HG02870 (cell line): ENCODE measurements around the gene ZDHHC14.
"Not testable (repeated sequence)": the region's sequence is repeated elsewhere in the genome, so short reads cannot be mapped to it uniquely, and the experiment has no call there.

Experiments
- ATAC-seq: cut with Tn5 transposase; IDR thresholded peaks from one replicate; pipeline ENCODE4 v1.9.1; 2021; ENCODE audit warnings: mild to moderate bottlenecking, moderate library complexity; ENCODE audit not compliant: unreplicated experiment

ZDHHC14 gene

DNA sequence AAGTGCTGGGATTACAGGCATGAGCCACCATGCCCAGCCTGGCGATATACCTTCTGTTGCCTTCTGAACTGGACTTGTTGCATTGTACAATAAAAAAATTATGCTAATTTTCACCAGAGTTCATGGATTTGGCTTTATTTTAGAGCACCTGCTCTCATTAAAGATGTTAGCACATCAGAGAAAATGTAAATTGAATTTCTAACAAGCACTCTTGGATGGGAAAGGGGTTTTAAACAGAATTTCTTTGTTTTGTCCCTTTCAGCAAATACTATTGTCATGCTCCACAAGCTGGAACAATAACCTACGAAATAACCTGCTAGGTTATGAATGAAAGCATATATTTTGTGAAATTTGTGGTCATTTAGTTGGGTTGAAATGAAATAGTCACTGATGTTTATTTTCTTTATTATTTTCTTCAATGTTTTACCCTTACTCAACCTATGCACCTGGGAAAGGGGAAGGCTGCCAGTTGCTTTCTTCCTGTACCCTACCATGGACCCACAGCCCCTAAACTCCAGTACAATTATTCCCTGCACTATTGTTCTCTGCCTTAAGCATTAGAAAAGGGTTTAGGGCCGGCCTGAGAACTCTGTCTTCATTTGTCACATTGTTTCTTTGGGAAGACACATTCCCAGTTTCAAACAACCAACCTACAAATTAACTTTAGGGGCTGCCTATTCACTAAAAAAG lies 22.2 kb downstream of the ZDHHC14 start:
- no peak for ATAC-seq

DNA sequence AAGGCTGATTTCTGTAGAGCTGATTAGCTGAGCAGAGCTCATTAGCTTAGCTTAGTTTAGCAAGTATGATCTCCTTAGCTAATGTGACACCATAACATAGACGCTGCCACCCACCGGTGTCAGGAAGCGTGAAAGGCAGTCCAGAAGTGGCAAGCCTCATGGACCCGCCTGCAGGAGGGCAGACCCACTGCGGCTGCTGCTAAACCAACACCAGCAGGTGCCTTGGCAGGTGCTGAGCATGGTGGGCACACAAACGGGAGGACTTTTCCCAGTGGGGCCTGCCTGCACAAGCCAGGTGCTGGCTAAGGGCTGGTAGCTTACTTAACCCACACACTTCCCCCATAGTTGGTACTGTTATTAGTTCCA lies 22.7 kb downstream of the ZDHHC14 start:
- no peak for ATAC-seq

DNA sequence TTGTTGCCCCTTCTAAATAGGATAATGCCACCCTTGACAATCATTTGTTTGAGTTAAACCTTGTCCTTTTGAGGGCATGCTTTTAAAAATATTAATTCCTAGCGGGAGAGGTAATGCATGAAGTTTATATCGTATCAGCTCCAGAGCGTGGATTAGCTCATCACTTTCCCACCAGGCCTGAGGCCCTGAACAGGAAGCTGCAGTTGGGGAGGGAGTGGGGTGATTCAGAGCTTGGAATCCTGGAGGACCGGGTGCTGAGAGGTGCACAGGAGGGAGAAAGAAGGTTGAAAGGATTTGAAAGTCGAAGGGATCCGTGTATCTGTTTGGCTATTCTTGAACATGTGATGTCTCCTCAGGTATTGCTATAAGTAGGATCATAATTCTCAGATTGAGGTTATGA lies 25.0 kb downstream of the ZDHHC14 start:
- ATAC-seq: no peak

DNA sequence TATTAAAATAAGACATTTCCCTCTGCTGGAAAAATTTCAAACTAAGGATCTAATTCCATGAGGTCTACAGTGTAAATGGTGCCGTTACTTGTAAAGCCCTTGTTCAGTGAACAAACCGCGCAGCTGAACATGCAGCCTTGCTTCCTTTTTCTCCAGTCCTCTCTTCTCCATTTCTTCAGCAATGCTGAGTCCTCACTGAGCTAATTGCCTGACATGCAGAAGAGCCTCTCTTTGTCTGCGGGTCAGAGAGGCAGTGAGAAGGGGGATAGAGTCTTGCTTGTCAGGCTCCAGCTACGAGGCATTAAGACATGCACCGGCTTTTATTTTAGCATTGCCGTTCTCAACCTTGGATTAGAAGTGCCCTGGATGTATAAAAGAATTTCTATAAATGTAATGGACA lies 25.7 kb downstream of the ZDHHC14 start:
- ATAC-seq: no peak

DNA sequence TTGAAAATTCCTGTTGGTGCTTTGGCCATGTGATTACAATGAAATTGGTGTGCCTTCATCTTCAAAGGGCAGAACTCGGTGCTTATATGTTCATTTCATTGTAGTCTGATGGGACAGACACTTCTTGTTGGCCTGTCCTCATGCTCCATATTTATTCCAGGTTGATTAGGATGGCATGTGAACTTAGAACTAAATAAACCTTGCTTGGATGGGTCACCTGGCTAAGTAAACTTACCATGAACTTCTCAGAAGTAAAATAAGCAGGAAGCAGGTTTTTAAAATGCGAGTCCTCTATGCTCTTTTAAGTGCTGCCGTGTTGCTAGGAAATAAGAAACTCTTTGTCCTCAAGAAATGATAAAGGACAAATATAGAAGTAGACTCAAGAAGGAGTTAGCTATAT lies 26.7 kb downstream of the ZDHHC14 start:
- ATAC-seq: no peak

DNA sequence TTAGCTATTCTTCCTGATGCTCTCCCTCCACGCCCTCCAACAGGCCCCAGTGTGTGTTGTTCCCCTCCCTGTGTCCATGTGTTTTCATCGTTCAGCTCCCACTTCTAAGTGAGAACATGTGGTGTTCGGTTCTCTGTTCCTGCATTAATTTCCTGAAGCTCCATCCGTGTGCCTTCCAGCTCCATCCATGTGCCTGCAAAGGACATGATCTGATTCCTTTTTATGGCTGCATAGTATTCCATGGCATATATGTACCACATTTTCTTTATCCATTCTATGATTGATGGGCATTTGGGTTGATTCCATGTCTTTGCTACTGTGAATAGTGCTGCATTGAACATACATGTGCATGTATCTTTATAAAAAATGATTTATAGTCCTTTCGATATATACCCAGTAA lies 27.4 kb downstream of the ZDHHC14 start:
- ATAC-seq: not testable (repeated sequence)

DNA sequence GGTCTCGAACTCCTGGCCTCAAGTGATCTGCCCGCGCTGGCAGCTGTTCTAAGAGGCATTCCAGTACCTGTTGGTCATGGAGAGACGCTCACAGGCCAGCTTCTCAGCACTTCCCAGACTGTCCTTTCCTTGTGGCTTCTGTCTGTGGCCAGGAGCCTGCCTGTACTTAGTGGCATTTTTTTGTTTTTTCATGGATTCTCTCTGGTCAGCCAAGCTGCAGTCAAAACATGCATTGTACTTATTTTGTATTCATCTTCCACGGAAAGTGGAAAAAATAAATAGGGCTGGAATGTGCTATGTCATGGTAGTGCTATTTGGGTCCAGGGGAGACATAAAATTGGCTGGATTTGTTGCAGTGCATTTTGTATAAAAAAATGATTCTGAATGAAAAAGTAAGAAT lies 29.1 kb downstream of the ZDHHC14 start:
- ATAC-seq: no peak

DNA sequence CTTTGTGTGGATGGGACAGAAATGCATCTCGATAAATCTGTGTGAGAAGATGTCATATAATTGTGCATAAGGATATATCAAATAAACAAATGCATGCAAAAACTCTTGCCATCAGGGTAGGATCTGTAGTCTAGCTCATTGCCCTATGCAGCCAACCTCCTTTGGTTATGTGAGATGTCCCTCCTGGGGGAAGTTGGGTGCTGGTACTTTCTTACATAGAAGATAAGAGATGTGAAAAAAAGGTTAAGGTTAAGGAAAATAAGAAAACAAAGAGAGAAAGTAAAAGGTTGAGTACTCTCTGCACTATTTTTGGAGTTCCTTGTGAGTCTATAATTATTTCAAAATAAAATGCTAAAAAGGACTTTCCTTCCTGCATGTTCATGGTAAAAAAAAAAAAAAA lies 30.4 kb downstream of the ZDHHC14 start:
- ATAC-seq: no peak

DNA sequence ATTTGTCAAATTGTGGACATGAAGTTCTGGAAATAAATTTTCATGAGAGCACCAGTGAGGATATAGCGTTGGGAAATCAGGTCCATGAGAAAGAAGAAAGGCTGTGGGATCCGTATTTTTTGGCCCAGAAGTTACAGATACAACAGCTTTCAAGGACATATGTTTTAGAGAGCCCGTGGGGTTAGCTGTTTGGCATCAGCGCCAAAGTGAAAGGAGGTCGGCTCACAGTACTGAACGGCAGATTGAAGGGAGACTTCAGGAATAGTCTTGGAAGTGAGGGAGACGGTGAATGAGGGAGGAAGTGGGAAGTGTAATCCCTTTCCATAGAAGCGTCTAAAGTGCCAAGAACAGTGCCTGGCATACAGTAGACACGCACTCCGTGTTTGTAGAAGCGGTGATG lies 31.8 kb downstream of the ZDHHC14 start:
- ATAC-seq: no peak

DNA sequence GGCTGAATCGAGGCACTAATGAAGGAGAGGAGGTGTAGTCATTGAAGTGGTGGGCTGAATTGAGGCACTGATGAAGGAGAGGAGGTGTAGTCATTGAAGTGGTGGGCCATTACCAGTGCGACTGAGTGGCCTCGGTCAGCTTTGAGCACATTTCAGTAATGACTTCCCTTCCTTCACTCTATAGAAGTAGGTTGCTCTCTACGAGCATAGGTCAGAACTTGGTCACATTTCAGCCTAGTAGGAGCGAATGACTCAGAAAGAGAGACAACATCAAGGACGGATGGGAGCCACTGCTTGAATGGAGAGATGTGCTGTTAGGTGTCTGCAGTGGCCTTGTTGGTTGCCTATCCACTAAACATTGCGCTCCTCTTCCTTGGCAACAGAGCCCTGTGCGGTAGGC lies 39.5 kb downstream of the ZDHHC14 start:
- no peak for ATAC-seq

DNA sequence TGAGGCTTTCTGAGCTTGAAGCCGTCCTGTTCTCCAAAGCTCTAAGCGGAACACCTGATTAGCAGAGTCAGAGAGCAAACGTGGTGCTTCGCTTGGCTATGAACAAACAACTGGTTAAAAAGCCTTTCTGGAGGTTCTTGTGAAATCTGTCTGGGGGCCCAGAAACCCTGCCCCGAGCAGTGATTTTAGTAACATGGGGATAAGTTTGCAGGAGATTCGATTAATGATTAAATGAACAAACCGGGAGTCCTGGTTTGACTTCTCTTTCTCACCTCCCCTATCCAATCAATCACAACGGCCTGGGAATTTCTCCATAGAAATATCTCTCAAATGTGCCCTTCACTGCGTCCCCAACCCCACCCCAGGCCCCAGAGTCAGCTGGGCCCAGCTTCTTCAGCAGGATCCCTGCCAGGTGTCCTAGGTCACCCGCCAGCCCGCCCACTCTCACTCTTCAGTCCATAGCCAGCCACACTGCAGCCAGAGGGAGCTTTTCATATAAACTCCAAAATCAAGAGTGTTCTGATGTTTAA lies 43.6 kb downstream of the ZDHHC14 start:
- ATAC-seq: no peak

DNA sequence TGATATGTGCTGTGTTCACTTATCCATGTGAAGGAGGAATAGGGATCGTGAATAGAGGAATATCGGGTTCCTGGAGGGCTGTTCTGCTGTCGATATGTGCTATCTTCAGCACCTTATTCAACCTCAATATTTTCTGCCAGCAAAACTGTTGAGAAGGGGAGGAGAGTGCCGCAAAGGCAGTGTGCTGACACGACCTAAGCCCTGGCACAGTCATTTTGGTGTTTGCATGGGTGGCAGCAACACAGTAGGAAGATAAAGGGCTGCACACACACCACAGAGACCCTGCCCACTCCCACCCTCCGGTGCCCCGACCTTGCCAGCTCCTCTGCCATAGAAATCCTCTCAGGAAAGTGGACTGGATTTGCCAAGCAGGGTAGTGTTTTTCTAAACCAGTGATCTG lies 47.0 kb downstream of the ZDHHC14 start:
- ATAC-seq: no peak

DNA sequence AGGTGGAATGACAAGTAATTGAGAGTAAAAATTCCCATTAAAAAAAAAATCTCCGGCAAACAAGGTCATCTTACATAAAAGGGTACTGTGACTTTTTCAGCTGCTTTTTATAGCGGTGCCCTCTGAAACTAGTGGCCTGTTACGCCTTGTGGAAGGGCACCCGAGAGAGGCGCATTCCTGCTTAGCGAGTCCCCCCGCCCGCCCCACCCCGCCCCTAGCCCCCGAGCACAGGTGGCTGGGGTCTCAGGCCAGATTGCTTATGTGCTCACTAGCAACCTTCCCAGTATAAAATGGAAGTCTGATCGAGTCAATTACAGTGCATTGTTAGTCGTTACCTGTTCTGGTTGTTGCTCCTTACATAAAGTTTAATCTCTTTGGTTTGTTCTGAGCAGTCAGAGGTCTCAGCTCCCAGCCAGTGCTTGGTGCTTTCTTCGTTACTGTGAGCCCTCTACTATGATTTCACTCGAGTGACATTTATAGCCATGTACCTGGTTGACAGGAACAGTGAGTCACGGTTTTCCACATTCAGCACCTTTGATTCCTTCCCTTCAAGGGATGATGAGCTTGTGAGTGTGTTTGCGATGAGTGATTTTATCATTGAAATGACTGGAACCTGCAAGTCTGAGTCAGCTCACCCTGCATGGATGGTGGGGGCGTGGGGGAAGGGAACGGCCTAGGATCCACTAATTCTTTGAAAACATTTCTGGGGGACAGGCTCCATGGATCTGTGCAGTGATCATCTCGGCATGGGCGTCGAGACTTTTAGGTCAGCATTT lies 47.6 kb downstream of the ZDHHC14 start:
- no peak for ATAC-seq

DNA sequence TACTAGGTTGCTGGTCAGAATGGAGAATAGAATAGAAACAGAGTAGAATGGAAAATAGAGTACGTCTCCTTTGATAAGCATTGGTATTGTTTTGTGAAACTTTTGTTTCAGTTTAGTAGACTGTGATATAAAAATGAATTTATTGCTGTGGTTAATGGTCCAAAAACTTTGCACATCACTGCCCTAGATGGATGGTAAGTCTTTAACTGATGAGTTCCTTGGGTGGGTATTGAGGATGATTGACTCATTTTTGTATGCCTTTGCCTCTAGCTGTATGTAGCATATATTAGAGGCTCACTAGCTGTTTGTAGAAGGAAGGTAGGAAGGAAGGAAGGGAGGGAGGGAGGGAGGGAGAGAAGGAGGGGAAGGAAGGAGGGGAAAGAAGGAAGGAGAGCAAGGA lies 48.3 kb downstream of the ZDHHC14 start:
- no peak for ATAC-seq

DNA sequence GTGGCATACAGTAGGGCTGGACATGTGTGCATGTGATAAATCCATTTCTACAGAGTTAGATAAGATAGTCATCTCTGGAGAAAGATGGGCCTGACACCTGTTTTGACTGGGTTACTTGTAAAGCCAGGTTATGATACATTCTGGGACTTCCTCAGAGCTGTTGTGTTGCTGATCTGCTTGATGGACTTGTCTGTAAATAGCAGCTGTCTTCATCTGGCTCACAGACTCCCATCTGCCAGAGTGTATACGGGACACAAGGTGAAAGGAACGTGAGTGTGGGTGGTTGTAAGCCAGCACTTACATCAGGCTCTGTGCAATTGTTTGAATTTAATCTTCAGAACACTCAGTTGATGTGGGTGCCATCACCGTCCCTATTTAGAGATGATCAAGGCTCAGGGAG lies 49.8 kb downstream of the ZDHHC14 start:
- no peak for ATAC-seq

DNA sequence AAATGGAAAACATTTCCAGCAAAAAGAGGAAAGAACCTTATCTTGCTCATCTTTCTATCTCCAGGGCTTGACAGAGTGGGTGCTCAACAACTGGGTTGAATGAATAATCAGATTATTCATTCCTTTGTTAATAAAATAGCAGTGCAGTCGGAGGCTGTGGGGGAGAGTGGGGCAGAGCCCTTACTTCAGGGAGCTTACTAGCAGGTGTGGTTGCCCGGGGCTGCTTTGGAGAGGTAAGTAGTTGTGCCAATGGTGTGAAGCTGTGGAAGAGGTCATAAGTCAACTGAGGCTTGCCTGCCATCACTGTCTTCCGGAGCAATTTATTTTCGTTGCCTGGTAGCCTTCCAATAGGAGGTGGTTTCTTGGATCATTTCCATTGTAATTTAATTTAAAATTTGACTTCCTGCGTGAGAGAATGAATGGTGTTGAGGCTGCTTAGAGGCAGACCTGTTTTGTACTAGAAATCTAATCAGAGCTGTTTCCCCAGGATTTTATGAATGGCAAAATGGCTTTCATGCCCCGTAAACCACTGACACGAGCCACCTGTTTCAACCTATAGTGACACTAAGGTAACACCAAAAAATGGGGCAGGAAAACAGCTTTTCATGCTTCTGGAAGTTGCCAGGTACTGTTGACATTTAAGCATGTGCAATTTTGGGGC lies 51.4 kb downstream of the ZDHHC14 start:
- ATAC-seq: no peak

DNA sequence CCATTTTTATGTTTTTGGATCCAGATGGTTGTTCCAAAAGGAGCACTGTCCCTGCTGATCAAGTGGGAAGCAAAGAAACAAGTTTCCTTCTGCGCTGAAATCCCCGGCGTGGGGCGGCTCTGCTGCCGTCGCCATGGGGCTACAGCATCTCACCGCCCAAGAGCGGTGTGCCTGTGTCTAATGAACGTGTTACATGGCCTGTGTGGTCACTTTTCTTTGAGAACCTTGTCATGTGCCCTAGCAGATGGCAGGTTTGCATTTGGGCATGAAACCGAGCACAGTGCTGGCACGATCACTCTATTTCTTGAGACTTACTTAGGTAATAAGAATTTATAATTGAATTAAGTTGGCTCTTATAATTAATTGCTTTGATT lies 51.9 kb downstream of the ZDHHC14 start:
- ATAC-seq: no peak

DNA sequence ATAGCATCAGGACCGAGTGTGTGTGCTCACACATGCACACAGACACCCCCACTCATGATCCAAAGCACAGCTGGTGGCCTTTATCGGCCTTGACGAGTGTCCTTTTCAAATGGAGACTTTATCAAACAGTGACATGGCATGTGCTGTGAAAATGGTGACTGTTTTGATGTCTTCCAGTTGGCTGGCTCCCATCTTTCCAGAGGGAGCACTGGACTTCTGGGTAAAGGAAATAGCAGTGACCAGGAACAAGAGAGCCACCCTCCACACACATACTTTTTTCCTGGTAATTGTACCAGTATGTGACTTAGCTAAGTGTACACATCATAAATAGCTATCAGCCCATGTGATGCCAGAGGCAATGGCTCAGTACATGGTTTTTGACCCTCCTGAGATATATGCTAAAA lies 52.7 kb downstream of the ZDHHC14 start:
- no peak for ATAC-seq

DNA sequence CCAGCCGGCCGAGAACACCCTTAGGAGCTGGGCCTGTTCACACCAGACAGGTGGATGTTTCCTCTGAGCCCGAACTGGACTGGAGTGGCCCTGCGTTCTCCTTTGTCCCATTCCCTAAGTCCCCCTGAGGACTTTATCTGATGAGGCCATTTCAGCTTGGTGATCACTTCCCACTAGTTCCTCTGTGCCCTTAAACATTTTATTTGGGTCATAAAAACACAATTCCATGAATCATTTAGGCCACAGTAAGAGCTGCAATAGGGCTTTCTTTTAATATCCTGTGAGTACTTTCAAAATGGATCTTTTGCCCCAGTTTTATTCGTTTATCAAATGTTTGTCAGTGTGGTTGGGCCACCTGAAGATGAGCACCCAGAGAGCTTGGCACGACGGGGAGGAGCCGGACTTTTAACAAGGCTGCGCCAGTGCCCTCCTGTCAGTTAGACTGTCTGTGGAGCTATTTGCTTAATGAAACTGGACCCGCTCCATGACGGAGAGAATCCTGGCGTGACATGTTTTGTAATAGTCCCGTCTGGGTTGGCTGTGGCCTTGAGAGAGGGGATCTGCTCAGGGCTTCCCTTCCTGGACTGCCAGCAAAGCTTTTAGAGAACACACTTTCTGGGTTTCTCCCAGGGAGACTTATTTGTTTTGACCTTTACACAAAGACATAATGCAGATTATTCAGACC lies 53.5 kb downstream of the ZDHHC14 start:
- ATAC-seq: no peak

DNA sequence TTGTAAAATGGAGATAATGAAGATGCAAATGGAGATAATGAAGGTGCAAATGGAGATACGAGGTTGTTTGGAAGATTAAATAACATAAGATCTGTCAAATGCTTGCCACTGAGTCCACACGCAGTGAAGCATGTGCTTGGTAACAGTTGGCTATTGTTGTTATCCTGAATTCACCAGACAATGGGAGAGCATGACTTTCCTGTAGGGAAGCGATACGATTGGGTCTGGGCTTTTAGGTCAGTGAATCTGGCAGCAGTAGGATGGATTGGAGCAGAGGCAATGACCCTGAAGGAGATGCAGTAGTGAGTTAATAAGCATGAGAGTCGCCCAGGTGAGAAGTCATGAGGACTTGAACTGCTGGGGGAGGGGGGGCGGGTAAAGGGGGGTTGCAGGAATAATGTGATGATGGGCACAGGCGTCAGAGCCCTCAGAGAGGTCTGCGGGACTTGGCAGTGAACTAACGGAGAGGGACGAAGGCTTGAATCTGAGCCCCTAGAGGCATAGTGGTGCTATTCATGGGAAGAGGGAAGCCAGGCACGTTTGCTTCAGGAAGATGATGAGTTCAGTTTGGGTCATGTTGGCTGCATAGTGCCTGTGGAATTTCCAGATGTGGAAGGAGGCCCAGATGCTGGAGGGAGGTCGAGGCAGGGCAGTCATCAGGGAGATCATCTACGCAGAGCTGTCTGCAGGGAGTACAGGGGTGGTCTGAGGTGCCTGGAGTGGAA lies 55.4 kb downstream of the ZDHHC14 start:
- no peak for ATAC-seq

DNA sequence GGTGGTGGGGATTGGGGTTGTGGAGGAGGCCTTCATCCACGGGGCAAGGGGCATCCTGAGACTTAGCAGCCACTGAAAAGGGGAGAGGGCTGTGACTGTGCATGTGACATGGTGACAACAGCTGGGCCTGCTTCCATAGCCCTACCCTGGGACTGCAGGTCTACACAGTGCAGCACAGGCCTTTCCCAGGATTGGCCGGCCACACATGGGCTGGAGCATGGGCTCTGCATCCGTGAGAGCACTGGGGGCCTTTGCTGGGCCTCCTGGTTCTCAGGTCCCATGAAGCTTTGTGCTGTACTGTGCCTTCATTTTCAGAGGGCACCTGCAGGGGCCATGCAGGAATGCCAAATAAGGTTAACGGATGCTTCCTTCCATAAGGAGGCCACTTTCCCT lies 56.0 kb downstream of the ZDHHC14 start:
- ATAC-seq: no peak
